ENCODE data around the gene RABAC1.

- TF ChIP-seq CTCF (IDR thresholded peaks at IDR 0.05) (no peak), POLR2A (IDR thresholded peaks at IDR 0.05) (no peak)
Measured at GRCh38 chr19:41995959-41996797, 37.1 kb upstream of the RABAC1 start.
